ENCODE results near the gene NRL.

NRL gene

DNA sequence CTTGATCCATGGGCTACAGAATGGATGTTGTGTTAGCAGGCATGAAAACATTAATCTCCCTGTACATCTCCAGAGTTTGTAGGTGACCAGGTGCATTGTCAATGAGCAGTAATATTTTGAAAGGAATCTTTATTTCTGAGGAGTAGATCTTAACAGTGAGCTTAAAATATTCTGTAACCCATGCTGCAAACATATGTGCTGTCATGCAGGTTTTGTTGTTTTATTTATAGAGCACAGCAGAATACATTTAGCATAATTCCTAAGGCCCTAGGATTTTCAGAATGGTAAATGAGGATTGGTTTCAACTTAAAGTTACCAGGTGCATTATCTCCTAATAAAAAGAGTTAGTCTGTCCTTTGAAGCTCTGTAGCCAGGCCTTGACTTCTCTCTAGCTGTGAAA lies 12.2 kb upstream of the NRL start:
- H3K4me3 ChIP-seq (replicated peaks; ENCODE audit: low read depth, low read length), result no peak overlapping the region
- TF ChIP-seq CTCF (IDR thresholded peaks at IDR 0.05; ENCODE audit: low read depth, low read length, missing control alignments), result no peak
- DNase-seq (ENCODE audit: extremely low read depth, low read depth), result no peak

DNA sequence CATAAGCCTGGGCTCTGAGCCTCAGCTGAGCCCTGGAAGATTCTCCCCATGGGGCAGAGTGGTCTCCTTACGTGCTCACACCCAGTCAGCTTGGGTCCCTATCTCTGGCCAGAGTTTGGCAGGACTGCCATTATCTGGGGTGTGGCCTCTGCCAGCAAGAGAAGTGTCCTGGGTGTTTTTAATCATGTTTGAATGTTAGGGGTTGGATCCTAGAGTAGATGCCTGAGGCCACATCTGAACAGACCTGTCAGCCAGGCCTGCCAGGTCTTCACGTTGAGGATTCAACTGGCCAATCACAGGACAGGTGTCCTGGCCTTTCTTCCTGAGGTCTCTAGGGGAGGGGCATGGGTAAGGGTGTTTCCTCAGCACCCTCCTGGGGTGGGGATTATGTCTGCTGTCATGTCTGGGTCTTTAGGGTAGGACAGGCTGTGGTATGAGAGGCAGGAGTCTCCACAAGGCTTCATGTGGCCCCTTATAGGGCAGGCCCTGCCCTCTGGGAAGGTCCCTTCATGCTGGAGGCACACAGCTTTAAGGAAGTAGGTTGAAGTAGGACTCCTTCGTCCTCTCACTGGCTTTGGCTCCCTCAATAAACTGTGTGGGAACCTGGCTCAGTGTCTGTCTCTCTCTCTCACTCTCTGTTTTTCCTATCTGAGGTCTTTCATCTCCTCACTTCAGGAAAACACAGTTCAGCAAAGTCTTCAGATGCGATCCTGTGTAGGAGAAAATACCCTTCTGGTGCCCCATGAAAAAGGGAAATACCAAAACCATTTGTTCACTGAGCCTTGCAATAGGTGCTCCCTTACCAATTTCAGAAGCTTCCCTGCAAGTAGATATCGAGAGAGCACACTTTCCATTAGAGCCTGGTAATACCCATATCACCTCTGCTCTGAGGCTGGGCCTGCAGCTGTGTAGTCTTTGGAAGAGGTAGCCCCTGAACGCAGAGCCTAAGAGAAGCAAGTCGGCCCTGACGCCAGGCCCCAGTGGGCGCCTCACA lies 9.0 kb upstream of the NRL start:
- DNase-seq (ENCODE audit: extremely low read depth, low read depth), result no peak
- H3K4me3 ChIP-seq (replicated peaks; ENCODE audit: low read depth, low read length), result no peak overlapping the region
- TF ChIP-seq CTCF (IDR thresholded peaks at IDR 0.05; ENCODE audit: low read depth, low read length, missing control alignments), result no peak

GRCh38 chr14:24122898-24123297 lies 8.1 kb upstream of the NRL start:
- H3K4me3 ChIP-seq (replicated peaks; ENCODE audit: low read depth, low read length), result no peak overlapping the region
- no peak for TF ChIP-seq CTCF (IDR thresholded peaks at IDR 0.05; ENCODE audit: low read depth, low read length, missing control alignments)
- DNase-seq (ENCODE audit: extremely low read depth, low read depth), result no peak

GRCh38 chr14:24122416-24122815 lies 7.7 kb upstream of the NRL start:
- no peak for TF ChIP-seq CTCF (IDR thresholded peaks at IDR 0.05; ENCODE audit: low read depth, low read length, missing control alignments)
- DNase-seq (ENCODE audit: extremely low read depth, low read depth), result no peak
- H3K4me3 ChIP-seq (replicated peaks; ENCODE audit: low read depth, low read length), result no peak overlapping the region

DNA sequence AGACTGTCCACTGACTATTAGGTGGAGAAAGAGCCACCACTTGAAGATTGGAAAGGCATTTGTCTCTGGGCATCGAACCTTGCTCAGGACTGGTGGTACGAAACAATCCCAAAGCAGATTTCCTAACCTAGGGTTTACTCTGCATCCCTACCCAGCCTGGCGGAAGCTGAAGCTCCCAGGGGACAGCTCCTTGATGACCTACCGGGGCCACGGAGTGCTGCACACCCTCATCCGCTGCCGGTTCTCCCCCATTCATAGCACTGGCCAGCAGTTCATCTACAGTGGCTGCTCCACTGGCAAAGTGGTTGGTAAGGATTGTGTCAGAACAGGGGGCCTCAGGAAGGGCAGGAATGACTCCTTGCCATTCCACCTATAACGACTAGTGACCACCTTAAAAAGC lies 6.5 kb upstream of the NRL start:
- no peak overlapping the region for H3K4me3 ChIP-seq (replicated peaks; ENCODE audit: low read depth, low read length)
- no peak for TF ChIP-seq CTCF (IDR thresholded peaks at IDR 0.05; ENCODE audit: low read depth, low read length, missing control alignments)
- DNase-seq (ENCODE audit: extremely low read depth, low read depth), result no peak

DNA sequence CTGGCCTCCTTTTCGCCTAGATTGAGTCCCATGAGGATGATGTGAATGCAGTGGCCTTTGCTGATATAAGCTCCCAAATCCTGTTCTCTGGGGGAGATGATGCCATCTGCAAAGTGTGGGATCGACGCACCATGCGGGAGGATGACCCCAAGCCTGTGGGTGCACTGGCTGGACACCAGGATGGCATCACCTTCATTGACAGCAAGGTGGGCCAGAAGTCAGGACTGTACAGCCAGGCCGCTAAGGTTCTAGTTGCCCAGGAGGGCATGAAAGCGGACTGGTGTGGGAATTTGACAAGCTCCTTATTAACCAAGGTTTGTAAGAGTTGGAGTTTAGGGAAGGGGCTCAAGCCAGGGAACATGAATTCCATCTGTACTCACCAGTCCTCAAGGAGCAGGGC lies 4.9 kb upstream of the NRL start:
- no peak for DNase-seq (ENCODE audit: extremely low read depth, low read depth)
- TF ChIP-seq CTCF (IDR thresholded peaks at IDR 0.05; ENCODE audit: low read depth, low read length, missing control alignments), result no peak
- no peak overlapping the region for H3K4me3 ChIP-seq (replicated peaks; ENCODE audit: low read depth, low read length)

Measured in HFF-Myc (cell line).